HL-60 (cell line): ENCODE measurements around the gene CCDC187.

Source experiments
- DNase-seq, 2 experiments: peaks; one replicate each; pipeline ENCODE4 v3.0.0-alpha.2; 2010 to 2020; ENCODE audit warnings: low read depth in 1 of 2, low spot score in 1 of 2
- H3K27ac ChIP-seq: fragments of 250-450 bp; sonication (Bioruptor Pico); replicated peaks from 2 replicates; pipeline ENCODE4 v1.5.1; 2020; ENCODE audit warnings: mild to moderate bottlenecking, moderate library complexity
- H3K27me3 ChIP-seq: fragments of 250-450 bp; sonication (Bioruptor Pico); 2 replicates; pipeline ENCODE4 v1.5.1; 2021; ENCODE audit warnings: mild to moderate bottlenecking, moderate library complexity; ENCODE audit not compliant: insufficient read depth, poor library complexity, severe bottlenecking
- H3K4me3 ChIP-seq: replicated peaks from 2 replicates; pipeline ENCODE4 v1.5.1; 2011; ENCODE audit warnings: mild to moderate bottlenecking, control low read depth, low read length; ENCODE audit not compliant: insufficient read depth
- CTCF ChIP-seq: IDR thresholded peaks from one replicate; pipeline ENCODE4 v1.5.1; 2011; ENCODE audit warnings: low read length, control low read depth, inconsistent platforms; ENCODE audit not compliant: insufficient read depth
- GABPA ChIP-seq: IDR thresholded peaks from 2 replicates; pipeline ENCODE4 v1.6.1; 2012; ENCODE audit warnings: low read depth
- POLR2AphosphoS5 ChIP-seq: IDR thresholded peaks from 2 replicates; pipeline ENCODE4 v1.6.1; 2012; ENCODE audit warnings: low read depth
- REST ChIP-seq: IDR thresholded peaks from 2 replicates; pipeline ENCODE4 v1.6.1; 2012; ENCODE audit warnings: low read depth; ENCODE audit not compliant: insufficient replicate concordance
- SPI1 ChIP-seq: IDR thresholded peaks from 2 replicates; pipeline ENCODE4 v1.6.1; 2012; ENCODE audit warnings: low read depth, mild to moderate bottlenecking, borderline replicate concordance

CCDC187 gene

GRCh38 chr9:136331556-136332481 lies 27.9 kb upstream of the CCDC187 start:
- Histone ChIP-seq H3K27ac (no peak overlapping the region), H3K27me3 (peaks cover 7% of the 10 kb centered on the region), H3K4me3 (no peak overlapping the region)
- TF ChIP-seq GABPA, result no peak
- no peak for DNase-seq

GRCh38 chr9:136331030-136331429 lies 27.1 kb upstream of the CCDC187 start:
- no peak overlapping the region for H3K4me3 ChIP-seq
- H3K27me3 ChIP-seq, result peaks cover 9% of the 10 kb centered on the region
- no peak for DNase-seq
- TF ChIP-seq GABPA (no peak), SPI1 (no peak), REST (no peak), CTCF (no peak), POLR2AphosphoS5 (no peak)
- no peak overlapping the region for H3K27ac ChIP-seq

GRCh38 chr9:136330406-136330990 lies 26.6 kb upstream of the CCDC187 start:
- no peak for TF ChIP-seq GABPA
- no peak for TF ChIP-seq SPI1
- TF ChIP-seq POLR2AphosphoS5, result no peak
- no peak overlapping the region for H3K27ac ChIP-seq
- H3K4me3 ChIP-seq, result no peak overlapping the region
- DNase-seq, result no peak
- peaks cover 9% of the 10 kb centered on the region for H3K27me3 ChIP-seq

GRCh38 chr9:136329636-136330405 lies 25.9 kb upstream of the CCDC187 start:
- TF ChIP-seq SPI1, result no peak
- TF ChIP-seq CTCF, result no peak
- TF ChIP-seq REST, result no peak
- no peak for TF ChIP-seq POLR2AphosphoS5
- no peak overlapping the region for H3K27ac ChIP-seq
- no peak overlapping the region for H3K4me3 ChIP-seq
- H3K27me3 ChIP-seq, result peaks cover 9% of the 10 kb centered on the region
- DNase-seq, result no peak
